ENCODE data around the gene ST6GALNAC2. TPM values are rescaled to one million over a fixed set of nuclear protein-coding genes. Genes with fewer than 3 reads are reported as not detected.
A peak's percentile ranks its signal among the peaks of the same experiment; 100 is the strongest.
"Not testable (repeated sequence)": the region's sequence is repeated elsewhere in the genome, so short reads cannot be mapped to it uniquely, and the experiment has no call there.

The ST6GALNAC2 gene
- total and polyA plus RNA-seq, 2 donors from 2014 or later: 6.5 to 28.6 TPM

GRCh38 chr17:76617838-76618237 lies 32.2 kb upstream of the ST6GALNAC2 start:
- Histone ChIP-seq H3K4me3 (ENCODE audit: low read length in 3 of 3) (no peak overlapping the region), H3K27me3 (ENCODE audit: control insufficient read depth, insufficient read depth, low read length) (no peaks in the 10 kb centered on the region), H3K9ac (ENCODE audit: low read length in 3 of 3) (no peak overlapping the region), H3K4me1 (ENCODE audit: control insufficient read depth in 2 of 3, insufficient read depth in 2 of 3, low read depth in 1 of 3, low read length in 3 of 3) (peaks cover 0 to 1% (median 0%) of the 10 kb centered on the region in 3 donors), H3K9me3 (ENCODE audit: control insufficient read depth in 2 of 3, insufficient read depth in 1 of 3, low read length in 3 of 3) (no peaks in the 10 kb centered on the region), H3K27ac (ENCODE audit: low read depth in 2 of 2, low read length in 2 of 2) (no peak overlapping the region), H3K36me3 (ENCODE audit: control insufficient read depth in 2 of 3, insufficient read depth in 3 of 3, low read length in 3 of 3) (no peaks in the 10 kb centered on the region)
- no peak for DNase-seq
- intact Hi-C loops (cut with DNase I): no loop called here
- no peak for FAIRE-seq
- TF ChIP-seq CTCF (IDR thresholded peaks at IDR 0.05; ENCODE audit: borderline replicate concordance, extremely low read depth, insufficient read depth): no peak

DNA sequence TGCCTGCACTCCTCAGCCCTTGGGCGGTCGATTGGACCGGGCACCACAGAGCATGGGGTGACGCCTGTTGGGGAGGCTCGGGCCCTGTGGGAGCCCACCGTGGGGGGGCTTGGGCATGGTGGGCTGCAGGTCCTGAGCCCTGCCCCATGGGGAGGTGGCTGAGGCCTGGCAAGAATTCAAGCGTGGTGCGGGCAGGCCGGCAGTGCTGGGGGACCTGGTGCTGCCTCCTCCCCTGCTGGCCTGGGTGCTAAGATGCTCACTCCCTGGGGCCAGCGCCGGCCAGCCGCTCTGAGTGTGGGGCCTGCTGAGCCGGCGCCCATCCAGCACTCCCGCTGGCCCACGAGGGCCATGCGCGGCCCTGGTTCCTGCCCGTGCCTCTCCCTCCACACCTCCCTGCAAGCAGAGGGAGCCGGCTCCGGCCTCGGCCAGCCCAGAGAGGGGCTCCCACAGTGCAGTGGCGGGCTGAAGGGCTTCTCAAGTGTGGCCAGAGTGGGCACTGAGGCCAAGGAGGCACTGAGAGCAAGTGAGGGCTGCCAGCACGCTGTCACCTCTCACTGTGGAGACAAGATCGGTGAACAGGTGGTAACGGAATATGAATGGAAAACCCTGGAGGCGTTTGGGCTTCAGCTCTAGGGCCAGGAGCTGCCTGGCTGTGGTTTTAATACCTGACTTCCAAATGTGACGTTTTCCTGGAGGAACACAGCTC lies 29.4 kb upstream of the ST6GALNAC2 start:
- no peaks in the 10 kb centered on the region for H3K36me3 ChIP-seq (ENCODE audit: control insufficient read depth in 2 of 3, insufficient read depth in 3 of 3, low read length in 3 of 3)

GRCh38 chr17:76614064-76614759 lies 28.6 kb upstream of the ST6GALNAC2 start:
- DNase-seq; H3K9ac ChIP-seq (ENCODE audit: low read length in 3 of 3); H3K4me1 ChIP-seq (ENCODE audit: control insufficient read depth in 2 of 3, insufficient read depth in 2 of 3, low read depth in 1 of 3, low read length in 3 of 3); H3K27ac ChIP-seq (ENCODE audit: low read depth in 2 of 2, low read length in 2 of 2); H3K36me3 ChIP-seq (ENCODE audit: control insufficient read depth in 2 of 3, insufficient read depth in 3 of 3, low read length in 3 of 3); H3K9me3 ChIP-seq (ENCODE audit: control insufficient read depth in 2 of 3, insufficient read depth in 1 of 3, low read length in 3 of 3); FAIRE-seq; H3K4me3 ChIP-seq (ENCODE audit: low read length in 3 of 3); H3K27me3 ChIP-seq (ENCODE audit: control insufficient read depth, insufficient read depth, low read length); intact Hi-C loops (cut with DNase I): not testable (repeated sequence)

More for the DNA sequence above, 29.4 kb upstream of the ST6GALNAC2 start:
- no peak overlapping the region for H3K4me3 ChIP-seq (ENCODE audit: low read length in 3 of 3)
- intact Hi-C loops (cut with DNase I): no loop called here
- TF ChIP-seq CTCF (IDR thresholded peaks at IDR 0.05; ENCODE audit: borderline replicate concordance, extremely low read depth, insufficient read depth): no peak
- FAIRE-seq (no peak), DNase-seq (peak in 1 of 5 donors; percentile 73)
- no peaks in the 10 kb centered on the region for H3K9me3 ChIP-seq (ENCODE audit: control insufficient read depth in 2 of 3, insufficient read depth in 1 of 3, low read length in 3 of 3)
- H3K27me3 ChIP-seq (ENCODE audit: control insufficient read depth, insufficient read depth, low read length): no peaks in the 10 kb centered on the region
- H3K4me1 ChIP-seq (ENCODE audit: control insufficient read depth in 2 of 3, insufficient read depth in 2 of 3, low read depth in 1 of 3, low read length in 3 of 3): peaks cover 0 to 4% (median 0%) of the 10 kb centered on the region in 3 donors
- no peak overlapping the region for H3K9ac ChIP-seq (ENCODE audit: low read length in 3 of 3)
- no peak overlapping the region for H3K27ac ChIP-seq (ENCODE audit: low read depth in 2 of 2, low read length in 2 of 2)

Data from kidney (tissue), 14 donors.